ENCODE data around the gene DYNLL2.

- TF ChIP-seq CTCF (IDR thresholded peaks at IDR 0.05; ENCODE audit: insufficient read depth, low read length) (no peak), POLR2AphosphoS5 (IDR thresholded peaks at IDR 0.05; ENCODE audit: low read depth) (no peak), GABPA (IDR thresholded peaks at IDR 0.05; ENCODE audit: low read depth) (no peak), REST (IDR thresholded peaks at IDR 0.05; ENCODE audit: insufficient replicate concordance, low read depth) (no peak), SPI1 (IDR thresholded peaks at IDR 0.05; ENCODE audit: borderline replicate concordance, low read depth) (no peak)
Measured at GRCh38 chr17:58100506-58100905, 17.3 kb downstream of the DYNLL2 start.
